Measurements from ENCODE around the gene TMEM123.

TMEM123 gene

GRCh38 chr11:102400603-102401002, 52.0 kb downstream of the TMEM123 start:
- Histone ChIP-seq H3K27ac (replicated peaks; ENCODE audit: low read length) (no peak overlapping the region), H4K91ac (ENCODE audit: low read depth, low read length, poor library complexity) (no peak overlapping the region), H3K23ac (ENCODE audit: low read depth, low read length, poor library complexity) (no peak overlapping the region), H2BK15ac (ENCODE audit: low read length) (no peak overlapping the region), H2AFZ (ENCODE audit: low read length) (no peak overlapping the region), H3K14ac (ENCODE audit: low read length) (no peak overlapping the region), H2BK5ac (ENCODE audit: low read length) (no peak overlapping the region), H3K9ac (ENCODE audit: low read depth, low read length, poor library complexity) (no peak overlapping the region), H3K4me1 (ENCODE audit: control insufficient read depth in 2 of 2, insufficient read depth in 1 of 2, low read depth in 1 of 2, low read length in 2 of 2) (no peaks in the 10 kb centered on the region), H2AK5ac (ENCODE audit: low read depth, low read length) (no peak overlapping the region), H3K27me3 (ENCODE audit: control insufficient read depth in 3 of 3, insufficient read depth in 3 of 3, low read depth in 1 of 3, low read length in 3 of 3) (no peaks in the 10 kb centered on the region), H3K18ac (ENCODE audit: low read length) (no peak overlapping the region), H3K4ac (ENCODE audit: low read length) (no peak overlapping the region), H3K79me1 (ENCODE audit: low read depth, low read length) (peaks cover 3% of the 10 kb centered on the region), H4K8ac (ENCODE audit: low read depth, low read length) (no peak overlapping the region), H3K36me3 (replicated peaks in 1 of 2; ENCODE audit: control insufficient read depth in 2 of 2, insufficient read depth in 2 of 2, low read length in 2 of 2) (peaks cover 6 to 78% of the 10 kb centered on the region in 2 donors), H3K4me3 (ENCODE audit: low read length in 2 of 2) (no peak overlapping the region), H2BK12ac (ENCODE audit: low read length) (no peak overlapping the region), H3K4me2 (ENCODE audit: insufficient read depth, low read length, poor library complexity, severe bottlenecking) (no peak overlapping the region), H3K9me3 (replicated peaks in 1 of 2; ENCODE audit: control insufficient read depth in 2 of 2, insufficient read depth in 1 of 2, low read depth in 1 of 2, low read length in 2 of 2) (no peaks in the 10 kb centered on the region), H2BK120ac (ENCODE audit: low read depth, low read length) (no peak overlapping the region)
- no peak for DNase-seq (ENCODE audit: low spot score)
- no CpG with 5 or more reads among the region's 5 CpGs for WGBS, 2 donors (ENCODE audit: extremely low coverage in 2 of 2, insufficient read length in 2 of 2, insufficient replicate concordance in 1 of 2)

GRCh38 chr11:102399189-102399588, 53.4 kb downstream of the TMEM123 start:
- Histone ChIP-seq H3K4ac (ENCODE audit: low read length) (no peak overlapping the region), H3K14ac (ENCODE audit: low read length) (no peak overlapping the region), H2BK5ac (ENCODE audit: low read length) (no peak overlapping the region), H3K4me2 (ENCODE audit: insufficient read depth, low read length, poor library complexity, severe bottlenecking) (no peak overlapping the region), H4K8ac (ENCODE audit: low read depth, low read length) (no peak overlapping the region), H2BK120ac (ENCODE audit: low read depth, low read length) (no peak overlapping the region), H3K4me3 (ENCODE audit: low read length in 2 of 2) (no peak overlapping the region), H3K23ac (ENCODE audit: low read depth, low read length, poor library complexity) (no peak overlapping the region), H2BK15ac (ENCODE audit: low read length) (no peak overlapping the region), H3K9me3 (replicated peaks in 1 of 2; ENCODE audit: control insufficient read depth in 2 of 2, insufficient read depth in 1 of 2, low read depth in 1 of 2, low read length in 2 of 2) (no peaks in the 10 kb centered on the region), H2AFZ (ENCODE audit: low read length) (no peak overlapping the region), H3K36me3 (replicated peaks in 1 of 2; ENCODE audit: control insufficient read depth in 2 of 2, insufficient read depth in 2 of 2, low read length in 2 of 2) (peaks cover 6 to 86% of the 10 kb centered on the region in 2 donors), H2BK12ac (ENCODE audit: low read length) (no peak overlapping the region), H4K91ac (ENCODE audit: low read depth, low read length, poor library complexity) (no peak overlapping the region), H3K79me1 (ENCODE audit: low read depth, low read length) (no peaks in the 10 kb centered on the region), H3K27ac (replicated peaks; ENCODE audit: low read length) (no peak overlapping the region), H3K4me1 (ENCODE audit: control insufficient read depth in 2 of 2, insufficient read depth in 1 of 2, low read depth in 1 of 2, low read length in 2 of 2) (no peaks in the 10 kb centered on the region), H3K9ac (ENCODE audit: low read depth, low read length, poor library complexity) (no peak overlapping the region), H2AK5ac (ENCODE audit: low read depth, low read length) (no peak overlapping the region), H3K18ac (ENCODE audit: low read length) (no peak overlapping the region), H3K27me3 (ENCODE audit: control insufficient read depth in 3 of 3, insufficient read depth in 3 of 3, low read depth in 1 of 3, low read length in 3 of 3) (no peaks in the 10 kb centered on the region)
- no CpG with 5 or more reads among the region's 2 CpGs for WGBS, 2 donors (ENCODE audit: extremely low coverage in 2 of 2, insufficient read length in 2 of 2, insufficient replicate concordance in 1 of 2)
- DNase-seq (ENCODE audit: low spot score) = no peak

- H3K79me1 ChIP-seq (ENCODE audit: low read depth, low read length) = no peaks in the 10 kb centered on the region
- no peak overlapping the region for H3K4me3 ChIP-seq (ENCODE audit: low read length in 2 of 2)
- H3K4me1 ChIP-seq (ENCODE audit: control insufficient read depth in 2 of 2, insufficient read depth in 1 of 2, low read depth in 1 of 2, low read length in 2 of 2) = no peaks in the 10 kb centered on the region
- H3K36me3 ChIP-seq (replicated peaks in 1 of 2; ENCODE audit: control insufficient read depth in 2 of 2, insufficient read depth in 2 of 2, low read length in 2 of 2) = peaks cover 8 to 89% of the 10 kb centered on the region in 2 donors
- no peaks in the 10 kb centered on the region for H3K9me3 ChIP-seq (replicated peaks in 1 of 2; ENCODE audit: control insufficient read depth in 2 of 2, insufficient read depth in 1 of 2, low read depth in 1 of 2, low read length in 2 of 2)
- H2AK5ac ChIP-seq (ENCODE audit: low read depth, low read length) = no peak overlapping the region
- no peak overlapping the region for H2BK5ac ChIP-seq (ENCODE audit: low read length)
- WGBS, 2 donors (ENCODE audit: extremely low coverage in 2 of 2, insufficient read length in 2 of 2, insufficient replicate concordance in 1 of 2) = no CpG with 5 or more reads among the region's 2 CpGs
- no peak overlapping the region for H3K18ac ChIP-seq (ENCODE audit: low read length)
- H3K4ac ChIP-seq (ENCODE audit: low read length) = no peak overlapping the region
- H3K27me3 ChIP-seq (ENCODE audit: control insufficient read depth in 3 of 3, insufficient read depth in 3 of 3, low read depth in 1 of 3, low read length in 3 of 3) = no peaks in the 10 kb centered on the region
- H2BK15ac ChIP-seq (ENCODE audit: low read length) = no peak overlapping the region
- H2BK12ac ChIP-seq (ENCODE audit: low read length) = no peak overlapping the region
- H2BK120ac ChIP-seq (ENCODE audit: low read depth, low read length) = no peak overlapping the region
- no peak overlapping the region for H3K27ac ChIP-seq (replicated peaks; ENCODE audit: low read length)
- no peak overlapping the region for H4K91ac ChIP-seq (ENCODE audit: low read depth, low read length, poor library complexity)
- H3K9ac ChIP-seq (ENCODE audit: low read depth, low read length, poor library complexity) = no peak overlapping the region
- H3K14ac ChIP-seq (ENCODE audit: low read length) = no peak overlapping the region
- DNase-seq (ENCODE audit: low spot score) = no peak
- H3K23ac ChIP-seq (ENCODE audit: low read depth, low read length, poor library complexity) = no peak overlapping the region
- H4K8ac ChIP-seq (ENCODE audit: low read depth, low read length) = no peak overlapping the region
- H2AFZ ChIP-seq (ENCODE audit: low read length) = no peak overlapping the region
- no peak overlapping the region for H3K4me2 ChIP-seq (ENCODE audit: insufficient read depth, low read length, poor library complexity, severe bottlenecking)
These were observed 54.3 kb downstream of the TMEM123 start for GRCh38 chr11:102398297-102398696.

GRCh38 chr11:102396708-102397563, 55.6 kb downstream of the TMEM123 start:
- no peak overlapping the region for H3K4me3 ChIP-seq (ENCODE audit: low read length in 2 of 2)
- no peak overlapping the region for H4K8ac ChIP-seq (ENCODE audit: low read depth, low read length)
- no peak overlapping the region for H2BK120ac ChIP-seq (ENCODE audit: low read depth, low read length)
- H3K36me3 ChIP-seq (replicated peaks in 1 of 2; ENCODE audit: control insufficient read depth in 2 of 2, insufficient read depth in 2 of 2, low read length in 2 of 2) = peaks cover 13 to 85% of the 10 kb centered on the region in 2 donors
- H3K27ac ChIP-seq (replicated peaks; ENCODE audit: low read length) = no peak overlapping the region
- no peak overlapping the region for H4K91ac ChIP-seq (ENCODE audit: low read depth, low read length, poor library complexity)
- no peak overlapping the region for H2BK12ac ChIP-seq (ENCODE audit: low read length)
- no peak overlapping the region for H3K14ac ChIP-seq (ENCODE audit: low read length)
- no peak overlapping the region for H2AK5ac ChIP-seq (ENCODE audit: low read depth, low read length)
- no peak overlapping the region for H2BK5ac ChIP-seq (ENCODE audit: low read length)
- DNase-seq (ENCODE audit: low spot score) = no peak
- no peak overlapping the region for H3K9ac ChIP-seq (ENCODE audit: low read depth, low read length, poor library complexity)
- no peak overlapping the region for H3K23ac ChIP-seq (ENCODE audit: low read depth, low read length, poor library complexity)
- H3K18ac ChIP-seq (ENCODE audit: low read length) = no peak overlapping the region
- H3K4ac ChIP-seq (ENCODE audit: low read length) = no peak overlapping the region
- H3K79me1 ChIP-seq (ENCODE audit: low read depth, low read length) = no peaks in the 10 kb centered on the region
- no peak overlapping the region for H2BK15ac ChIP-seq (ENCODE audit: low read length)
- no peak overlapping the region for H2AFZ ChIP-seq (ENCODE audit: low read length)
- peaks cover 0 to 1% of the 10 kb centered on the region in 2 donors for H3K9me3 ChIP-seq (replicated peaks in 1 of 2; ENCODE audit: control insufficient read depth in 2 of 2, insufficient read depth in 1 of 2, low read depth in 1 of 2, low read length in 2 of 2)
- WGBS, 2 donors (ENCODE audit: extremely low coverage in 2 of 2, insufficient read length in 2 of 2, insufficient replicate concordance in 1 of 2) = no CpG with 5 or more reads among the region's 4 CpGs
- H3K4me2 ChIP-seq (ENCODE audit: insufficient read depth, low read length, poor library complexity, severe bottlenecking) = no peak overlapping the region
- H3K4me1 ChIP-seq (ENCODE audit: control insufficient read depth in 2 of 2, insufficient read depth in 1 of 2, low read depth in 1 of 2, low read length in 2 of 2) = no peaks in the 10 kb centered on the region
- H3K27me3 ChIP-seq (ENCODE audit: control insufficient read depth in 3 of 3, insufficient read depth in 3 of 3, low read depth in 1 of 3, low read length in 3 of 3) = no peaks in the 10 kb centered on the region
